22Rv1 (cell line): Measurements from ENCODE around the gene OR2J2.
"Not testable (repeated sequence)": the region's sequence is repeated elsewhere in the genome, so short reads cannot be mapped to it uniquely, and the experiment has no call there.

Experiments
- H3K27ac ChIP-seq: fragments of 450-650 bp; 2 replicates; pipeline ENCODE4 v1.5.1; 2017
- ZFX ChIP-seq: fragments of 450-650 bp; IDR thresholded peaks from 2 replicates; pipeline ENCODE4 v1.6.1; 2017; ENCODE audit warnings: antibody characterized with exemption, borderline replicate concordance
- TF ChIP-seq, protein P1 (sequence below): fragments of 450-650 bp; IDR thresholded peaks from 2 replicates; pipeline ENCODE4 v1.5.1; 2017; ENCODE audit warnings: mild to moderate bottlenecking

OR2J2 gene

DNA sequence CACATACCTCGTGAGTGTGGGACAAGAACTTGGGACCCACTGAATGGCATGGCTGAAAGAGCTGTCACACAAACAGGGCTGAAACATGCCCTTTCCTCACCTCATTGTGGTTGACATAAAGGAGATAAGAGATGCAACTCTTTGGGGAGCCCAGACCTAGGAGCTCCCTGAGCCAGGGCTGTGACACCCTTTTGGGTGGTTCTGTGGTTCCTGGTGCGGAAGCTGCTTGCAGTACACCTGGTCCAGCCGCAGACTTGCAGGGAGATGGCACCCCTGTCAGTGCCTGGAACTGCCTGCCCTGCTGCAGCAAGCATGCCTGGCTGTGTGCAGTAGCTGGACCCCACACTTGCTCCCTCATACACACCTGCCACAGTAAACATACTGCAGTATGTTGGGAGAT is 31.3 kb downstream of the OR2J2 start:
- TF ChIP-seq, protein P1, sequence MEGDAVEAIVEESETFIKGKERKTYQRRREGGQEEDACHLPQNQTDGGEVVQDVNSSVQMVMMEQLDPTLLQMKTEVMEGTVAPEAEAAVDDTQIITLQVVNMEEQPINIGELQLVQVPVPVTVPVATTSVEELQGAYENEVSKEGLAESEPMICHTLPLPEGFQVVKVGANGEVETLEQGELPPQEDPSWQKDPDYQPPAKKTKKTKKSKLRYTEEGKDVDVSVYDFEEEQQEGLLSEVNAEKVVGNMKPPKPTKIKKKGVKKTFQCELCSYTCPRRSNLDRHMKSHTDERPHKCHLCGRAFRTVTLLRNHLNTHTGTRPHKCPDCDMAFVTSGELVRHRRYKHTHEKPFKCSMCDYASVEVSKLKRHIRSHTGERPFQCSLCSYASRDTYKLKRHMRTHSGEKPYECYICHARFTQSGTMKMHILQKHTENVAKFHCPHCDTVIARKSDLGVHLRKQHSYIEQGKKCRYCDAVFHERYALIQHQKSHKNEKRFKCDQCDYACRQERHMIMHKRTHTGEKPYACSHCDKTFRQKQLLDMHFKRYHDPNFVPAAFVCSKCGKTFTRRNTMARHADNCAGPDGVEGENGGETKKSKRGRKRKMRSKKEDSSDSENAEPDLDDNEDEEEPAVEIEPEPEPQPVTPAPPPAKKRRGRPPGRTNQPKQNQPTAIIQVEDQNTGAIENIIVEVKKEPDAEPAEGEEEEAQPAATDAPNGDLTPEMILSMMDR: no peak
- no peak for TF ChIP-seq ZFX

GRCh38 chr6:29211488-29211887 is 40.8 kb downstream of the OR2J2 start:
- TF ChIP-seq, protein P1: no peak
- TF ChIP-seq ZFX: no peak
- no peak overlapping the region for H3K27ac ChIP-seq

More for the DNA sequence above, 31.3 kb downstream of the OR2J2 start:
- no peak overlapping the region for H3K27ac ChIP-seq

DNA sequence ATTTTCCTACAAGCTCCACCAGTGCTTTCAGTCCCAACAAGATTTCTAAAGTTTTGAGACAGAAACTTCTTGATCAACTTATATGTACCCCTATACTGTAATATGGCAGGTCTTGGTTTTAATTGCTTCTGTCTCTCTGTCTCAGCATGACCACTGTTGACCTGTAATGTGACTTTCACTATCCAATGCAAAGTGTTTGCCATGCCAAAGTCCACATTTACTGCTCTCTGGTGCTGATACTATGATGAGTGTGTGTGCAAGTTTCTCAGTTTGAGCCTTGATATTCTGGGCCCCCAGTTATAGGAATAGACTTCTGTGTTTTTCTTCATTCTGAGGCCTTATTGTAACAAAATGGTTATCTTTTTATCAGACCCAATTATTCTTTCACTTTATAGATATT is 45.8 kb downstream of the OR2J2 start:
- TF ChIP-seq, protein P1: no peak
- TF ChIP-seq ZFX: no peak
- no peak overlapping the region for H3K27ac ChIP-seq

DNA sequence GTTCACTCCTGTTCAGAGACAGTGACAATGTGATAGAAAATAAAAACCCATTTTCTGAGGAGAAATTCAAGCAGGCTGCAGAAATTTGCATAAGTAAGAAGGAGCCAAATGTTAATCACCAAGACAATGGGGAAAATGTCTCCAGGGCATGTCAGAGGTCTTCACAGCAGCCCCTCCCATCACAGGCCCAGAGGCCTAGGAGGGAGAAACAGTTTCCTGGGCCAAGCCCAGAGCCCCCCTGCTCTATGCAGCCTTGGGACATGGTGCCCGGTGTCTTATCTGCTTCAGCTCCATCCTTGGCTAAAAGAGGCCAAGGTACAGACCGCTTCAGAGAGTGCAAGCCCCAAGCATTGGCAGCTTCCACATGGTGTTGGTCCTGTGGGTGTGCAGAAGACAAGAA is 46.5 kb downstream of the OR2J2 start:
- H3K27ac ChIP-seq: not testable (repeated sequence)

GRCh38 chr6:29218056-29218455 is 47.3 kb downstream of the OR2J2 start:
- not testable (repeated sequence) for H3K27ac ChIP-seq
